ENCODE measurements around the gene LRBA.
"Not testable (repeated sequence)": the region's sequence is repeated elsewhere in the genome, so short reads cannot be mapped to it uniquely, and the experiment has no call there.

The LRBA gene

DNA sequence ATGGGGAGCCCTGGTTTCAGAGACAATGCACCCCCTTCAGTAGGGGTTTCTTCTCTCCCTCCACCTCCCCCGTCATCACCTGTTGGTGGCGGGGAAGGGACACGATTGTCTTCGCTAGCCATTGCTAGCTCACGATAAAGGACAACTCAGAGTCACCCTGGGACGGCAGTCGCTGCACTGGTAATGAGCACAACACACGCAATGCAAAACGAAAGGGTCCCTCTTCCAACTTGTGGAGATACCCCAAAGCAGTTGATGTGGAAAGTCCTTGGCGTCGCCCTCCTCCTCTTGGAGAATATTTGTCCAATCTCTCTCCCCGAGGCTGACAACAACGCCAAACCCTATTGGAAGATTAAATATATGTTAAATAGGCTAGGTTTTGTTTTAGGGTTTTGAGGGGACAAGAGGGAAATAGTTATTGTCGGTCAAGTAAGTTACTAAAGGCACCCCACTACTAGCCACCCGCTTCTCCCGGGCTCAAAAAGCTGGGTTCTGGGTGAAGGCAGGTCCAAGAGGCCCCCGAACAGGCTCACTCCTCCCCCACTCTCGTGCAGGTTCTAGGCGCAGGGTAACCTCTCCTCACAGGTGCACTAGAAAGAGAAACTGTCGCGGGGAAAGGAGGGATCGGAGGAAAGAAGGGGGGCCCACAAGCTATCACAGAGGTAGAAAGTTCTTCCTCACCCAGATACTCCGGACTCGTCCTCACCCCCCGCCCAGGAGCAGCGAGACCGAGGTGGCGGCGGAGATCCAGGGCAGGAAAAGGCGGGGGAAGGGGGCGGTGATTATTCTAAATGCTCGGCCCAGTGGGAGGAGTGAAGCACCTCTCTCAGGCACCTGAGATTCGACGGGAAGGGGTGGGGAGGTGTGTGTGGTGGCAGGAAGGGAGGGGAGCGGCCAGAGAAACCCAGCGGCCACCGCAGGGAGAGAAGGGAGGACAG is at the start of gene LRBA:
TSS of gene LRBA (minus strand) at position 764 of the 938 bp plus-strand sequence. CDS start at position 122, 642 bp downstream.
- H3K4me1 ChIP-seq (ENCODE audit: control insufficient read depth in 1 of 2, insufficient read depth in 2 of 2, low read length in 2 of 2) = peaks cover 13 to 31% of the 10 kb centered on the region in 2 donors
- no peaks in the 10 kb centered on the region for H3K36me3 ChIP-seq (ENCODE audit: control insufficient read depth in 1 of 2, insufficient read depth in 2 of 2, low read length in 2 of 2)
- H3K9ac ChIP-seq (ENCODE audit: low read depth in 1 of 2, low read length in 2 of 2) = peak within 1 kb of the TSS; percentile 98 to 99
- H3K27ac ChIP-seq (ENCODE audit: low read depth, low read length) = peak within 1 kb of the TSS; percentile 98
- H3K9me3 ChIP-seq (ENCODE audit: control insufficient read depth in 1 of 2, low read length in 2 of 2) = no peaks in the 10 kb centered on the region
- no peaks in the 10 kb centered on the region for H3K27me3 ChIP-seq (ENCODE audit: control insufficient read depth in 1 of 2, insufficient read depth in 2 of 2, low read length in 2 of 2)
- H3K4me3 ChIP-seq (ENCODE audit: low read depth in 1 of 2, low read length in 2 of 2) = peak within 1 kb of the TSS; percentile 94 to 98

- H3K9me3 ChIP-seq (ENCODE audit: control insufficient read depth in 1 of 2, low read length in 2 of 2); H3K27me3 ChIP-seq (ENCODE audit: control insufficient read depth in 1 of 2, insufficient read depth in 2 of 2, low read length in 2 of 2); H3K4me3 ChIP-seq (ENCODE audit: low read depth in 1 of 2, low read length in 2 of 2); H3K4me1 ChIP-seq (ENCODE audit: control insufficient read depth in 1 of 2, insufficient read depth in 2 of 2, low read length in 2 of 2); H3K36me3 ChIP-seq (ENCODE audit: control insufficient read depth in 1 of 2, insufficient read depth in 2 of 2, low read length in 2 of 2); H3K27ac ChIP-seq (ENCODE audit: low read depth, low read length); H3K9ac ChIP-seq (ENCODE audit: low read depth in 1 of 2, low read length in 2 of 2): not testable (repeated sequence)
Observed at GRCh38 chr4:151063143-151063542, 48.1 kb upstream of the LRBA start.

DNA sequence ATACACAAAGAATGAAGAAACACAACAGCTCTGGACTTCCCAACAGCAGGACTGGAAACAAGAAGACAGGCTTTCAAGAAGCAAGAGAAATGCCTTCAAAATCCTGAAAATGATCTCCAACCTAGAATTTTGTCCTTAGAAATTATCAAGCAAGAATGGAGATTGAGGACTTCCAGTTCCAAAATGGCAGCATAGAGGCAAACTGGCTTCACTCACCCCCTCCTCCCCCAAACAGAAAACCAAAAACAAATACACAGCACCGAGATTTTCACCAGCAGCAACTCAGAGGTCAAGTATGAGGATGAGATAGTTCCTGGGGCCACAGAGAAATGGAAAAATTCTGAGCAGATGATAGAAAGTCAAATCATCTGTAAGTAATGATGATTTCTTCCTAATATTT is 40.5 kb upstream of the LRBA start:
- no peaks in the 10 kb centered on the region for H3K9me3 ChIP-seq (ENCODE audit: control insufficient read depth in 1 of 2, low read length in 2 of 2)
- no peaks in the 10 kb centered on the region for H3K27me3 ChIP-seq (ENCODE audit: control insufficient read depth in 1 of 2, insufficient read depth in 2 of 2, low read length in 2 of 2)
- no peak overlapping the region for H3K27ac ChIP-seq (ENCODE audit: low read depth, low read length)
- no peaks in the 10 kb centered on the region for H3K36me3 ChIP-seq (ENCODE audit: control insufficient read depth in 1 of 2, insufficient read depth in 2 of 2, low read length in 2 of 2)
- H3K4me3 ChIP-seq (ENCODE audit: low read depth in 1 of 2, low read length in 2 of 2) = no peak overlapping the region
- peaks cover 4 to 6% of the 10 kb centered on the region in 2 donors for H3K4me1 ChIP-seq (ENCODE audit: control insufficient read depth in 1 of 2, insufficient read depth in 2 of 2, low read length in 2 of 2)
- H3K9ac ChIP-seq (ENCODE audit: low read depth in 1 of 2, low read length in 2 of 2) = no peak overlapping the region

- no peak overlapping the region for H3K4me3 ChIP-seq (ENCODE audit: low read depth in 1 of 2, low read length in 2 of 2)
- no peaks in the 10 kb centered on the region for H3K27me3 ChIP-seq (ENCODE audit: control insufficient read depth in 1 of 2, insufficient read depth in 2 of 2, low read length in 2 of 2)
- H3K4me1 ChIP-seq (ENCODE audit: control insufficient read depth in 1 of 2, insufficient read depth in 2 of 2, low read length in 2 of 2) = peaks cover 4 to 6% of the 10 kb centered on the region in 2 donors
- H3K9ac ChIP-seq (ENCODE audit: low read depth in 1 of 2, low read length in 2 of 2) = no peak overlapping the region
- H3K9me3 ChIP-seq (ENCODE audit: control insufficient read depth in 1 of 2, low read length in 2 of 2) = no peaks in the 10 kb centered on the region
- no peaks in the 10 kb centered on the region for H3K36me3 ChIP-seq (ENCODE audit: control insufficient read depth in 1 of 2, insufficient read depth in 2 of 2, low read length in 2 of 2)
- no peak overlapping the region for H3K27ac ChIP-seq (ENCODE audit: low read depth, low read length)
Observed at GRCh38 chr4:151052785-151053184, 37.7 kb upstream of the LRBA start.

- no peak overlapping the region for H3K9ac ChIP-seq (ENCODE audit: low read depth in 1 of 2, low read length in 2 of 2)
- no peaks in the 10 kb centered on the region for H3K27me3 ChIP-seq (ENCODE audit: control insufficient read depth in 1 of 2, insufficient read depth in 2 of 2, low read length in 2 of 2)
- H3K27ac ChIP-seq (ENCODE audit: low read depth, low read length) = no peak overlapping the region
- no peak overlapping the region for H3K4me3 ChIP-seq (ENCODE audit: low read depth in 1 of 2, low read length in 2 of 2)
- H3K4me1 ChIP-seq (ENCODE audit: control insufficient read depth in 1 of 2, insufficient read depth in 2 of 2, low read length in 2 of 2) = peaks cover 4 to 6% of the 10 kb centered on the region in 2 donors
- no peaks in the 10 kb centered on the region for H3K9me3 ChIP-seq (ENCODE audit: control insufficient read depth in 1 of 2, low read length in 2 of 2)
- no peaks in the 10 kb centered on the region for H3K36me3 ChIP-seq (ENCODE audit: control insufficient read depth in 1 of 2, insufficient read depth in 2 of 2, low read length in 2 of 2)
Observed at GRCh38 chr4:151049430-151049884, 34.4 kb upstream of the LRBA start.

DNA sequence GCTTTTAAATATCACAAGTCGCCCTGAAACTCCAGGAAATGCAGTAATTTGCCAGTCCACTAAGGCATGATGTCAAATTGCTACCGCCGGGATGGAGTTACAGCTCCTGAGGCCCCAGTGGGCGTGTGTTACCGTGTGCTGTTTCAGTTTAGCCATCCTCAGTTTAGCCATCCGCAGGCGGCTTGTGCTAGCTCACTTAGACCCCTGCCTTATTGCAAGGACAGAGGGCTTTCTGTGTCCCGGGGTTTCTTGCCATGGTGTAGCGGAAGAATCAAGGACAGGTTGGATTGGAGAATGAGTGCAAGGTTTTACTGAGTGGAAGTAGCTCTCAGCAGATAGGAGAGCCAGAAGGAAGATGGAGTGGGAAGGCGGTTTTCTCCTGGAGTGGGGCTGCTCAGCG is 33.8 kb upstream of the LRBA start:
- no peak overlapping the region for H3K27ac ChIP-seq (ENCODE audit: low read depth, low read length)
- no peaks in the 10 kb centered on the region for H3K9me3 ChIP-seq (ENCODE audit: control insufficient read depth in 1 of 2, low read length in 2 of 2)
- no peaks in the 10 kb centered on the region for H3K27me3 ChIP-seq (ENCODE audit: control insufficient read depth in 1 of 2, insufficient read depth in 2 of 2, low read length in 2 of 2)
- no peak overlapping the region for H3K9ac ChIP-seq (ENCODE audit: low read depth in 1 of 2, low read length in 2 of 2)
- H3K4me3 ChIP-seq (ENCODE audit: low read depth in 1 of 2, low read length in 2 of 2) = no peak overlapping the region
- no peaks in the 10 kb centered on the region for H3K36me3 ChIP-seq (ENCODE audit: control insufficient read depth in 1 of 2, insufficient read depth in 2 of 2, low read length in 2 of 2)
- peaks cover 4 to 6% of the 10 kb centered on the region in 2 donors for H3K4me1 ChIP-seq (ENCODE audit: control insufficient read depth in 1 of 2, insufficient read depth in 2 of 2, low read length in 2 of 2)

DNA sequence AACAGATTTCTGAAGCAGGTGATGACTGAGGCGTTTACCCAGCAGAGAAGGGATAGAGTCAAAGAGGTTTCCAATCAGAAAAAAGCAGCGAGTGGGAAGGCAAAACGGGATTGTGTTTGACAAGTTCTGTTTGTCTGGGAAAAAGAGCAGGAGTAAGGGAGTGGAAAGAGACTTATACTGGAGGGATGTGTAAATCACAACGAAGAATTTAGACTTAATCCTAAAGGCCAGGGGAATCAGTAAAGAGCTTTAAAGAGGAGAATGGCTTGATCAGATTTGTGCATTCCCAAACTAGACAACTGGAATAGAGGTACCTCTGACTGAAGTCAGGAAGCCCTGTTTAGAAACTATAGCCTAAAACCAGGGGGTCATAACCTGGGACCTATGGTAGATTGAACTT is 31.5 kb upstream of the LRBA start:
- H3K27ac ChIP-seq (ENCODE audit: low read depth, low read length) = no peak overlapping the region
- no peak overlapping the region for H3K9ac ChIP-seq (ENCODE audit: low read depth in 1 of 2, low read length in 2 of 2)
- no peaks in the 10 kb centered on the region for H3K9me3 ChIP-seq (ENCODE audit: control insufficient read depth in 1 of 2, low read length in 2 of 2)
- H3K36me3 ChIP-seq (ENCODE audit: control insufficient read depth in 1 of 2, insufficient read depth in 2 of 2, low read length in 2 of 2) = no peaks in the 10 kb centered on the region
- no peak overlapping the region for H3K4me3 ChIP-seq (ENCODE audit: low read depth in 1 of 2, low read length in 2 of 2)
- no peaks in the 10 kb centered on the region for H3K4me1 ChIP-seq (ENCODE audit: control insufficient read depth in 1 of 2, insufficient read depth in 2 of 2, low read length in 2 of 2)
- no peaks in the 10 kb centered on the region for H3K27me3 ChIP-seq (ENCODE audit: control insufficient read depth in 1 of 2, insufficient read depth in 2 of 2, low read length in 2 of 2)

GRCh38 chr4:151045907-151046306 is 30.8 kb upstream of the LRBA start:
- H3K9me3 ChIP-seq (ENCODE audit: control insufficient read depth in 1 of 2, low read length in 2 of 2) = no peaks in the 10 kb centered on the region
- H3K4me1 ChIP-seq (ENCODE audit: control insufficient read depth in 1 of 2, insufficient read depth in 2 of 2, low read length in 2 of 2) = no peaks in the 10 kb centered on the region
- no peak overlapping the region for H3K27ac ChIP-seq (ENCODE audit: low read depth, low read length)
- H3K9ac ChIP-seq (ENCODE audit: low read depth in 1 of 2, low read length in 2 of 2) = no peak overlapping the region
- no peaks in the 10 kb centered on the region for H3K27me3 ChIP-seq (ENCODE audit: control insufficient read depth in 1 of 2, insufficient read depth in 2 of 2, low read length in 2 of 2)
- no peak overlapping the region for H3K4me3 ChIP-seq (ENCODE audit: low read depth in 1 of 2, low read length in 2 of 2)
- H3K36me3 ChIP-seq (ENCODE audit: control insufficient read depth in 1 of 2, insufficient read depth in 2 of 2, low read length in 2 of 2) = no peaks in the 10 kb centered on the region

GRCh38 chr4:151043803-151044515 is 28.9 kb upstream of the LRBA start:
- Histone ChIP-seq H3K4me1 (ENCODE audit: control insufficient read depth in 1 of 2, insufficient read depth in 2 of 2, low read length in 2 of 2) (no peaks in the 10 kb centered on the region), H3K4me3 (ENCODE audit: low read depth in 1 of 2, low read length in 2 of 2) (no peak overlapping the region), H3K36me3 (ENCODE audit: control insufficient read depth in 1 of 2, insufficient read depth in 2 of 2, low read length in 2 of 2) (no peaks in the 10 kb centered on the region), H3K27ac (ENCODE audit: low read depth, low read length) (no peak overlapping the region), H3K27me3 (ENCODE audit: control insufficient read depth in 1 of 2, insufficient read depth in 2 of 2, low read length in 2 of 2) (no peaks in the 10 kb centered on the region), H3K9ac (ENCODE audit: low read depth in 1 of 2, low read length in 2 of 2) (no peak overlapping the region), H3K9me3 (ENCODE audit: control insufficient read depth in 1 of 2, low read length in 2 of 2) (no peaks in the 10 kb centered on the region)

DNA sequence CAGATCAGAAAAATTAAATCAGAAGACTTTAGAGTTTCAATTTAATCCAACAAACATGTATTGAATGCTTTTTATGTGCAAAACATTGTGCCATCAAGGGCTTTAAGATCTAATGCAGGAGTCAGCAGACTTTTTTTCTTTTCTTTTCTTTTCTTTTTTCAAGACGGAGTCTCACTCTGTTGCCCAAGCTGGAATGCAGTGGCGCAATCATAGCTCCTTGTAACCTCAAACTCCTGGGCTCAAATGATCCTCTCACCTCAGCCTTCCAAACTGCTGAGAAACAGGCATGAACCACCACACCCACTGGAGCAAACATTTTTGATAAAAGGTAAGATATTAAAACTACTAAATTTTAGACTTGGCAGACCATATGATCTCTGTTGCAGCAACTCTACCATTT is 24.6 kb upstream of the LRBA start:
- Histone ChIP-seq H3K4me3 (ENCODE audit: low read depth in 1 of 2, low read length in 2 of 2) (no peak overlapping the region), H3K27ac (ENCODE audit: low read depth, low read length) (no peak overlapping the region), H3K9me3 (ENCODE audit: control insufficient read depth in 1 of 2, low read length in 2 of 2) (no peaks in the 10 kb centered on the region), H3K4me1 (ENCODE audit: control insufficient read depth in 1 of 2, insufficient read depth in 2 of 2, low read length in 2 of 2) (no peaks in the 10 kb centered on the region), H3K27me3 (ENCODE audit: control insufficient read depth in 1 of 2, insufficient read depth in 2 of 2, low read length in 2 of 2) (no peaks in the 10 kb centered on the region), H3K36me3 (ENCODE audit: control insufficient read depth in 1 of 2, insufficient read depth in 2 of 2, low read length in 2 of 2) (no peaks in the 10 kb centered on the region), H3K9ac (ENCODE audit: low read depth in 1 of 2, low read length in 2 of 2) (no peak overlapping the region)

All from duodenal mucosa (tissue), 2 donors.